Measurements from ENCODE around the gene DOCK2.

Gene DOCK2

GRCh38 chr5:169874621-169875020 lies 237.5 kb downstream of the DOCK2 start:
- no peak for DNase-seq

- DNase-seq: peak; percentile 17
Observed at GRCh38 chr5:169875091-169875728, 238.1 kb downstream of the DOCK2 start.

- no peak for DNase-seq
Observed at GRCh38 chr5:169875731-169876130, 238.7 kb downstream of the DOCK2 start.

GRCh38 chr5:169876386-169876785 lies 239.3 kb downstream of the DOCK2 start:
- DNase-seq: peak; percentile 38

GRCh38 chr5:169880012-169880663 lies 243.1 kb downstream of the DOCK2 start:
- DNase-seq: no peak

- DNase-seq: no peak
Observed at GRCh38 chr5:169880785-169881184, 243.7 kb downstream of the DOCK2 start.

GRCh38 chr5:169881702-169882303 lies 244.7 kb downstream of the DOCK2 start:
- no peak for DNase-seq

- no peak for DNase-seq
Observed at GRCh38 chr5:169886033-169886432, 249.0 kb downstream of the DOCK2 start.

GRCh38 chr5:169886677-169887076 lies 249.6 kb downstream of the DOCK2 start:
- no peak for DNase-seq

- no peak for DNase-seq
Observed at GRCh38 chr5:169889572-169889971, 252.5 kb downstream of the DOCK2 start.

- DNase-seq: no peak
Observed at GRCh38 chr5:169893010-169893409, 255.9 kb downstream of the DOCK2 start.

GRCh38 chr5:169893571-169893970 lies 256.5 kb downstream of the DOCK2 start:
- DNase-seq: peak; percentile 78

GRCh38 chr5:169895926-169896325 lies 258.9 kb downstream of the DOCK2 start:
- peak; percentile 52 for DNase-seq

GRCh38 chr5:169897481-169897880 lies 260.4 kb downstream of the DOCK2 start:
- DNase-seq: no peak

GRCh38 chr5:169901896-169902295 lies 264.8 kb downstream of the DOCK2 start:
- DNase-seq: no peak

- DNase-seq: peak; percentile 70
Observed at GRCh38 chr5:169904059-169904458, 267.0 kb downstream of the DOCK2 start.

- DNase-seq: peak; percentile 57
Observed at GRCh38 chr5:169904508-169904907, 267.4 kb downstream of the DOCK2 start.

- no peak for DNase-seq
Observed at GRCh38 chr5:169905017-169905416, 267.9 kb downstream of the DOCK2 start.

- DNase-seq: peak; percentile 23
Observed at GRCh38 chr5:169906745-169907649, 269.9 kb downstream of the DOCK2 start.

- no peak for DNase-seq
Observed at GRCh38 chr5:169908864-169909263, 271.8 kb downstream of the DOCK2 start.

- no peak for DNase-seq
Observed at GRCh38 chr5:169909945-169910344, 272.9 kb downstream of the DOCK2 start.

GRCh38 chr5:169910393-169910792 lies 273.3 kb downstream of the DOCK2 start:
- DNase-seq: no peak
